Motor neuron (in vitro differentiated cells): ENCODE results near the gene C14orf93. TPM values are rescaled to one million over a fixed set of nuclear protein-coding genes. Genes with fewer than 3 reads are reported as not detected.
A peak's percentile ranks its signal among the peaks of the same experiment; 100 is the strongest.
"Not testable (repeated sequence)": the region's sequence is repeated elsewhere in the genome, so short reads cannot be mapped to it uniquely, and the experiment has no call there.

ENCODE experiments used
- ATAC-seq, 8 experiments: fragments of 200-7000 bp; cut with Tn5 transposase; replicated peaks in 6 of 8; 2 replicates each; pipeline ENCODE4 v1.8.0; 2021; ENCODE audit warnings: mild to moderate bottlenecking in 8 of 8, moderate library complexity in 8 of 8
- H3K27ac ChIP-seq, 2 donors: fragments of 250-450 bp; sonication (Bioruptor Pico); 2 replicates each; pipeline ENCODE4 v1.9.0; 2021; ENCODE audit warnings: antibody characterized with exemption in 2 of 2, mild to moderate bottlenecking in 2 of 2, moderate library complexity in 1 of 2
- H3K4me1 ChIP-seq, 2 donors: fragments of 250-450 bp; sonication (Bioruptor Pico); replicated peaks in 1 of 2; 2 replicates each; pipeline ENCODE4 v1.6.1; 2021; ENCODE audit warnings: antibody characterized with exemption in 2 of 2, mild to moderate bottlenecking in 2 of 2, moderate library complexity in 1 of 2
- H3K4me3 ChIP-seq, 5 donors: fragments of 250-450 bp; sonication (Bioruptor Pico); 2 replicates each; pipeline ENCODE4 v1.9.0; 2021; ENCODE audit warnings: antibody characterized with exemption in 5 of 5, mild to moderate bottlenecking in 5 of 5, moderate library complexity in 4 of 5
- WGBS, 10 experiments: fragments of 450-650 bp; shearing (Covaris generic); methylation state at CpG; one replicate each; pipeline ENCODE4 v1.0.0; 2022; 5-methylcytosine and 5-hydroxymethylcytosine counted together
- in situ Hi-C, 9 experiments: fragments of 400-800 bp; cut with MboI; loops; one replicate each; pipeline ENCODE4 v1.15.0; 2021; ENCODE audit warnings: low sequenced_read_pairs in 9 of 9, low pct_unique_long_range_greater_than_20kb in 2 of 9; ENCODE audit not compliant: unreplicated experiment in 9 of 9
- total RNA-seq, 8 experiments: library from RNA; unstranded; fragments of 300-600 nt; gene quantifications; 2 replicates each; pipeline versions ENCODE4 v1.2.3 to v1.2.4, GENCODE V29; 2022

Gene C14orf93
- total RNA-seq, 8 experiments from 2014 or later: 6.1 to 11.9 (median 7.1) TPM

DNA sequence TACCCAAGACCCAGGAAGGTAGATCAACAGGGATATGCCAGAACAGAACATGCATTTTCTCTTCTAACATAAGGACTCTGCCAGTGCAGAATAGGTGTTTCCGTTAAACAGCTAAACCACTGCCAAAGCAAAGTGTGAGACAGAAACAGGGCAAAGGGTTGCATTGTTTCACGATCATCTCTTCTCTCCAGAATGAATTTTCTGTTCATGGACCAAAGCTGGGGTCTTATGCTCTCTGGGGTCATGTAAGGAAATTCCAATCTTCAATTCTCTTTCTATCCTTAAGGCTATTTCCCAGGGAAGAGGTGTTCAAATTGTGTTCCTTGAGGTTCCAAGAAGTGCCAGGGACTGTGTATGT is 13.8 kb upstream of the C14orf93 start:
- no peak for ATAC-seq
- peaks cover 67 to 73% of the 10 kb centered on the region in 2 donors for H3K4me1 ChIP-seq
- in situ Hi-C loops: no loop called here
- peak overlapping the region; percentile 85 to 87 for H3K27ac ChIP-seq
- no peak overlapping the region for H3K4me3 ChIP-seq
- WGBS, 10 experiments: 43 to 100% (median 86%) methylated on average over 1 to 2 of the region's 2 CpGs; no CpG with 5 or more reads in 2 of the 10 experiments

DNA sequence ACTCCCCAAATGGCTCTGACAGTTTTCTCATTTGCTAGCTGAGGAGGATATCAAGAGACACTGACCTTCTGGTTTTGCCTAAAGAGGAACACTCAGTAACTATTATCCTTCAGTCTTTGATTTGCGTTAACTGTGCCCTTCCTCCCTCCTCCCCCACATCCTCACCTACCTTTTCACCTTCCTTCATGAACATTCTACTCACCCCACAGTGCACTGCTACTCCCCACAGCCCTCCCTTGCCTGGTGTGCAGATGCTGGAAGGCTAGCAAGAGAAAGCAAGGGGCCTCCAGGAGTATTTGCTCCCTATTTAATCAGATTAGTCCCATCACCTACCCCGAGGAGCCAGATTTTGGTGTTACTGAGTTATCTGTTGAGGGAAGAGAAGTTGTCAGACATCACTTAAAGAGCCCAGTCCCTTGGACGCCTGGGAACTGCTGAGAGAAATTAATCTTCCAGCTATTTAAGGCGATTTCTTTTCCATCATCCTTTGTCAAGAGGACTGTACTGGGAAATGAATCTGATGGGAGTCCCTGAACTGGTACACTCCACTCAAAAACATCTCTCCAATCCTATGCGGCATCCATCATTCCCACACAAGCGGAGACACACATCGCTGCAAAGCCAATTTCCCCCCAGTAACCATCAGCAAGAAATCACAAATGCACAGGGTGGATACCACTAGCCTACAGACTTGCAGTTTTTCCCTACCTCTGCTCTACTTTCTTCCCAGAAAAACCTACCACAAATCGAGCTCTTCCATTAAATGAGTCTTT is 13.3 kb upstream of the C14orf93 start:
- in situ Hi-C loops: no loop called here
- H3K27ac ChIP-seq: peak overlapping the region; percentile 85 to 87
- H3K4me3 ChIP-seq: no peak overlapping the region
- 39 to 82% (median 76%) methylated on average over 1 to 7 of the region's 8 CpGs; no CpG with 5 or more reads in 3 of the 10 experiments for WGBS, 10 experiments
- no peak for ATAC-seq
- peaks cover 67 to 73% of the 10 kb centered on the region in 2 donors for H3K4me1 ChIP-seq

DNA sequence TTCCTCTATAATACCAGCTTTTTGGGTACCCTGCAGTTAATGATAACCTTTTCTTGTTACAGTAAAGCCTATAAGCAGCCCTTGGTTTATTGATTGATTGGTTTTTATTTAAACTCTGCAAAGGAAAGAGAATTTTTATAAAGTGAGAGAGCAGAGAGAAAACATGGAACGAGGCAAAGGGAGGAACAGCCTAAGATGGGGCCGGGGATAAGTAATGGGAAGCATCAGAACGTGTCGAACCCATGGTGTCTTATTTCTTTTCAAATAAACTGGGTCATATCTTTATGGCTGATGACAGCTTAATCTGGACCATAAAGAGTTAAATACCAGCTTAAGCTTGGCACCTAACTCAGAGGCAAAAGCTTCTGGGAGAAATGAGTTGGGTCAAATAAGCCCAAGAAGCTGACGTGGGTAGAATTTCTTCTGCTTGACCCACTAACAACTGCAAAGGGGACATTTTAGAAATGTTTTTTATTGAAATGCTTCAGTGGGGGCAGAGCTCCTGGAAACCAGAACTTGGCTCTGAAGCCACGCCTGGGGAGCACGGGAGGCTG is 12.0 kb upstream of the C14orf93 start:
- Histone ChIP-seq H3K27ac (peak overlapping the region; percentile 85 to 87), H3K4me3 (no peak overlapping the region), H3K4me1 (peaks cover 67 to 71% of the 10 kb centered on the region in 2 donors)
- in situ Hi-C loops: no loop called here
- 53 to 81% (median 76%) methylated on average over 1 to 6 of the region's 7 CpGs; no CpG with 5 or more reads in 3 of the 10 experiments for whole genome bisulfite sequencing, 10 experiments
- ATAC-seq: no peak

DNA sequence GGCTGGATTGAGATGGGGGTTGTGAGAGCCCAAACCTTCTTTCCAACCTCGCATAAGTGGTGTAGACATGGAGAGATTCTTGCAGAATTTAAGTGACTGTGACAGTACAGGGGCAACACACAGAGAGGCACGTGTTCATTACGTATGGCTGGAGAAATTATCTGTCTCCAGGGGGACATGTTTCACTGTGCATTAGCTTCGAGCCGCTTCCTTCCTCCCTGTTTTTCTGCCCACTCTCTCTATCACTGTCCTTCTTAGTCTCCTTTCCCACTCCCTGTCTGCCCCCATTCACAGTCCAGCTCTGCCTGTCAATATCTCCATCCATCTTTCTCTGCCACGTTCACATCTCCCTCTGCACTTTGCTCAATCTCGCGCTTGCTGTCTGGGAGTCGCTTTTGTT is 11.5 kb upstream of the C14orf93 start:
- 25 to 84% (median 37%) methylated on average over 1 to 9 of the region's 9 CpGs; no CpG with 5 or more reads in 1 of the 10 experiments for WGBS, 10 experiments
- ATAC-seq: peak in 5 of 8 experiments; percentile 69 to 84 (median 75)
- Histone ChIP-seq H3K4me1 (peaks cover 65 to 66% of the 10 kb centered on the region in 2 donors), H3K4me3 (no peak overlapping the region), H3K27ac (peak overlapping the region; percentile 85 to 87)
- in situ Hi-C loops: no loop called here

DNA sequence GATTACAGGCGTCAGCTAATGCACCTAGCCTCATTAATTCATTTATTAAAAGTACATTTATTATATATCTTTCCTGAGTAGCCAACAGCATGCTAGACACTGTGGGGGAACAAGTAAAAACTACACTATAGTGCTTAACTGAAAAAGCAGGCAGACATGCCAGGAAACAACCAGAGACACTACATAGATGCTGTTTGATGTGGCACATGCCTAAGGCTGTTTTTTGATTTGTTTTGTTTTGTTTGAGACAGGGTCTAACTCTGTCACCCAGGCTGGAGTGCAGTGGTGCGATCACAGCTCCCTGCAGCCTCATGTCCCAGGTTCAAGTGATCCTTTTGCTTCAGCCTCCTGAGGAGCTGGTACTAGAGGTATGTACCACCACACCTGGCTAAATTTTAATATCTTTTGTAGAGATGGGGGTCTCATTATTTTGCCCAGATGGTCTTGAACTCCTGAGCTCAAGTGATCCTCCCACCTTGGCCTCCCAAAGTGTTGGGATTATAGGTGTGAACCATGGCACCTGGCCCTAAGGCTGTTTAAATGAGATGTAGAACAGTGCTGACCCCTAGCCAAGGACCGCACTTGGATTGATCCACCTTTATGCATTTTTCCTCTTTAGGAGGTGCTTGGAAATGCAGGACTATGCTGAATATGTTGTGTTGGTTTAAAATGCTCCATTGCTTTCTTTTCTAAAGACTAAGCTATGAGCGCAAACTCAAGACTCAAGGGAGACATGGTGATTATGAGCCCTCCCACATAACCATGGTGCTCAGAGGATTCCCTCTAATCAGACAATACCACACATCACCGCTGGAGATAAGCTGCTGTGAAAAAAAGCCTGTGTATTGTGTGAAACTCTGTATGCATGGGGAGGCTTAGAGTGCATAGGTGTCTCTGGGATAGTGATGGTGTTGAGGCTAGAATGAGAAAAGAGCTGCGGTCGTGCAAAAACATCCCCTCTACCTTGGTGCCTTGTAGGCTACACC is 10.5 kb upstream of the C14orf93 start:
- in situ Hi-C loops: no loop called here
- peak overlapping the region; percentile 85 to 87 for H3K27ac ChIP-seq
- H3K4me1 ChIP-seq: peaks cover 58 to 60% of the 10 kb centered on the region in 2 donors
- H3K4me3 ChIP-seq: no peak overlapping the region
- ATAC-seq: peak in 2 of 8 experiments; percentile 0 to 16
- 78 to 100% (median 93%) methylated on average over 1 to 5 of the region's 7 CpGs; no CpG with 5 or more reads in 3 of the 10 experiments for WGBS, 10 experiments

DNA sequence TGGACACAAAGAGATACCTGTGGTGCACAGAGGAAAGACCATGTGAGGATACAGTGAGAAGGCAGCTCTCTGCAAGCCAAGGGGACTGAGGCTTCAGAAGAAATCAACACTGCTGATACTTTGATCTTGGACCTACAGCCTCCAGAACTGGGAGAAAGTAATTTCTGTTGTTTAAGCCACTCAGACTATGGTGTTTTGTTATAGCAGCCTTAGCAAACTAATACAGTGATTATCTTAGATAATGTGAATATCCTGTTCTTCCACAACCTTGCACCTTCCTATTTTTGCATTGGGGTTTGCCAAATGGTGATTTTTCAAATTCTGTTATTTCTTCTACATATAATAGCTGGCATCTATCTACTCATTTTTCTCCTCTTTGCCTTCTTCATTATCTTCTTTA is 8.2 kb upstream of the C14orf93 start:
- peaks cover 35 to 39% of the 10 kb centered on the region in 2 donors for H3K4me1 ChIP-seq
- H3K27ac ChIP-seq: no peak overlapping the region
- in situ Hi-C loops: no loop called here
- no peak overlapping the region for H3K4me3 ChIP-seq
- no peak for ATAC-seq

DNA sequence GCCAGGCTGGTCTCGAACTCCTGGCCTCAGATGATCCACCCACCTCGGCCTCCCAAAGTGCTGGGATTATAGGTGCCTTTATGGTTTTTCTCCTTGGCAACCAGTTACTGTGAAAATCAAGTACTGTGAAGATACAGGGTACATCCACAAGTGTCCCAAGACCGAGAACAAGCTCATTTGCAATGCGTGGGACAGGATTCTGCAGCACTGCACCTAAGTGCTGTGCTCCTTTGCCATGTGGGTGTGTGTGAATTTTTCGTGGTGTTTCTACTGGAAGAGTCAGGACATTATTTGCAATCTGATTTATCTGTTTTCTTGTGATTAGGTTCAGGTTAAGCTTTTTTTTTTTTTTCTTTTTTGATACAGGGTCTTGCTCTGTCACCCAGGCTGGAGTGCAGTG is 7.1 kb upstream of the C14orf93 start:
- Histone ChIP-seq H3K27ac (no peak overlapping the region), H3K4me3 (no peak overlapping the region), H3K4me1 (peaks cover 25 to 30% of the 10 kb centered on the region in 2 donors)
- 13 to 100% (median 80%) methylated on average over 1 to 5 of the region's 5 CpGs; no CpG with 5 or more reads in 1 of the 10 experiments for WGBS, 10 experiments
- ATAC-seq: no peak
- in situ Hi-C loops: no loop called here

DNA sequence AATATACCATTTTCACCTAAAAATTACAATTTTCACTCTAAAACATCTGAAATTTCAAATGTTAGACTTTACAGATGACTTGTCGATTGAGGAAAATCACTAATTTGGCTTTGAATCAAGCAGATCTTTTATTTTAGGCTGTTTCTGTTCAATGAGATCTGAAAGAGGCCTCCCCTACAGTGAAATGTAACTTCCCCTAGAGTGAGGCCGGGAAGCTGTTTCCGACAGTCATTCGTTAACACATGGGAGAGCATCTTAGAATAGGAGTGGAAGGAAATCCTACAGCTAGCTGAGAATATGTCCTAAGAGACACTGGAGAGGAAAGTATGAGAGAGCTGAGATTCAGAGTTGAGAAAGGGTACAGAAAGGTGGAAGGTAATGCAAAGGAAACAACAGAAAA is 5.7 kb upstream of the C14orf93 start:
- Histone ChIP-seq H3K4me1 (peaks cover 10 to 16% of the 10 kb centered on the region in 2 donors), H3K4me3 (no peak overlapping the region), H3K27ac (peak overlapping the region in 1 of 2 donors; percentile 8)
- in situ Hi-C loops: no loop called here
- ATAC-seq: peak in 2 of 8 experiments; percentile 42 to 47
- WGBS, 10 experiments: 20 to 100% (median 71%) methylated on average over 1 to 4 of the region's 4 CpGs; no CpG with 5 or more reads in 1 of the 10 experiments

DNA sequence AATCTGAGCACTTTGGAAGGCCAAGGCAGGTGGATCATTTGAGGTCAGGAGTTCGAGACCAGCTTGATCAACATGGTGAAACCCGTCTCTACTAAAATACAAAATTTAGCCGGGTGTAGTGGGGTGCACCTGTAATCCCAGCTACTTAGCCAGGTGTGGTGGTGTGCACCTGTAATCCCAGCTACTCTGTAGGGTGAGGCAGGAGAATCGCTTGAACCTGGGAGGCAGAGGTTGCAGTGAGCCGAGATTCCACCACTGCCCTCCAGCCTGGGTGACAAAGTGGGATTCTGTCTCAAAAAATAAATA is 3.8 kb upstream of the C14orf93 start:
- H3K4me3 ChIP-seq, in situ Hi-C loops, ATAC-seq, H3K27ac ChIP-seq: not testable (repeated sequence)
- WGBS, 10 experiments: 80 to 100% (median 93%) methylated on average over 1 to 4 of the region's 5 CpGs; no CpG with 5 or more reads in 3 of the 10 experiments
- peaks cover 13 to 22% of the 10 kb centered on the region in 2 donors for H3K4me1 ChIP-seq

DNA sequence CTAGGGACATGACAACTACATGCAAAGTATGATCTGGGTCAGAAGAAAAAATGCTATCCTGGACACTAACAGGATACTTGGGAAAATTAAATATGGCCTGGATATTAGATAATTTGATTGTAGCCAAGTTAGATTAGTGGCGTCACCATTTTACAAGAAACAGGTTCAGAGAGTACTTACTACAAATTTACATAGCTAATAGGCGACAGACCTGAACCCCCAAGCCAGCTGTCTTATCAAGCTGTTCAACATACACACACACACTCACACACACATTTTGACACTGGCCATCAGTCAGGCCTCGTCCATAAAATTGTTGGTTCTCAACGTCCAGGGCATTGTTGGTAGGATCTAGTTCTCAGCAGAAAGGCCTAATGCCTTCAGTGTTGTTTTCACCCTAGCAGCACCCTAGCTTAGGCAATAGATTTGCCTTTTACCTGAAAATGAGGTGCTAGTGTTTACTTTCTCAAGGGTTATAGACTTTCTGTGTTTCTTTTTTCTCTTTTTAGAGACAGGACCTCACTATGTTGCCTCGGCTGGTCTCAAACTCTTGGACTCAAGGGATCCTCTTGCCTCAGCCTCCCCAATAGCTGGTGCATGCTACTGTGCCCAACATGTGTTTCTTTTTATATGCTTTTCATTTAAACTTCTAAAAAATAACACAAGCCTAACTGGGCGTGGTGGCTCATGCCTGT is 3.3 kb upstream of the C14orf93 start:
- Histone ChIP-seq H3K4me3 (no peak overlapping the region), H3K4me1 (peaks cover 16 to 25% of the 10 kb centered on the region in 2 donors), H3K27ac (no peak overlapping the region)
- no peak for ATAC-seq
- WGBS, 10 experiments: 51 to 100% (median 80%) methylated on average over 1 to 5 of the region's 6 CpGs
- in situ Hi-C loops: no loop called here

DNA sequence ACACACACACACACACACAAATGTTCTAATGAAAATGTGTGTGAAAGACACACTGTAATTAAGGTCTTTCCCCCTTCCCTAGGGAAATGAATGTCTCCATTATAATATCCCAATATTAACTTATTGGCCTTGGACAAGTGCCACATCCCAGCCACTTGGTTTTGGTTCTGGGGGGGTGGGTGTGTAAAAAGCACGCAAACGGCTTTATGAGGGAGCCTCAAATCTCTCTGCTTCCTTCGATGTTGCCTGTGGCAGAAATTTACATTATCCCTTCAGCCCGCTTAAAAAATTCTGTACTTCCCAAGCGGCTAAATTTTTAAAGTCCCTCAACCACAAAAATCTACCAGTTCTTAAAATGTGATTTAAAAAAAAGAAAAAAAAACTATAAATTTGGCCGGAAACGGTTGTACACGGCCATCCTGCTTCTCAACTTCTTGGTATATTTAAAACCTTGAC is 432 bp downstream of the C14orf93 start:
- Histone ChIP-seq H3K27ac (peak overlapping the region; percentile 16 to 49), H3K4me1 (peaks cover 30 to 38% of the 10 kb centered on the region in 2 donors), H3K4me3 (peak overlapping the region; percentile 20 to 40 (median 35))
- ATAC-seq: no peak
- in situ Hi-C loops: no loop called here
- WGBS, 10 experiments: 0 to 46% (median 14%) methylated on average over 2 to 8 of the region's 8 CpGs

DNA sequence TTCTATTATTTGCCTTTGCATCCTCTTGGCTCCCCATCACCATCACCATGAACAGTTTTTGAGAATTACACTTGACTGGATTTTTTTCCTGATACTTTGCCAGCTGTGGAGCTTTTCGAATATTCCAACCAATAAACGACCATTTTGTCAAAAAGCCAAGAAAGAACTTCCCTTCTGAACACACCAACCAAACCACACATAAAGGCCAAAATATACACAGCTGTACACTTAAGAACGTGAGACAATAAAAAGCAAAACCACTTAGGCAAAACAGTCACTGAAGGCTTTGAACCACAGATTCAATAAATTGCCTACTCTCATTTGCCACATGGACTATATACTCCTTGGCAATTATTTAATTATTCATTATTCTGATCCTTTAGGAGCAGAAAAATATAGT is 1.1 kb downstream of the C14orf93 start:
- WGBS, 10 experiments: 4 to 100% (median 70%) methylated on average over 1 to 3 of the region's 3 CpGs; no CpG with 5 or more reads in 1 of the 10 experiments
- no peak for ATAC-seq
- in situ Hi-C loops: no loop called here
- Histone ChIP-seq H3K27ac (no peak overlapping the region), H3K4me1 (peaks cover 30 to 38% of the 10 kb centered on the region in 2 donors), H3K4me3 (no peak overlapping the region)
